DOHH2 (cell line): ENCODE data around the gene C17orf107.

Source experiments
- CTCF ChIP-seq: fragments of 200-600 bp; sonication (generic); IDR thresholded peaks from one replicate; pipeline ENCODE4 v1.5.1; 2014; ENCODE audit warnings: antibody characterized with exemption, mild to moderate bottlenecking, low read depth, low read length; ENCODE audit not compliant: poor library complexity, severe bottlenecking
- EZH2phosphoT487 ChIP-seq: fragments of 200-600 bp; sonication (generic); IDR thresholded peaks from 2 replicates; pipeline ENCODE4 v1.6.1; 2017; ENCODE audit warnings: borderline replicate concordance, mild to moderate bottlenecking, antibody characterized with exemption, low read length, moderate library complexity, mixed read lengths

- no peak for TF ChIP-seq CTCF
- TF ChIP-seq EZH2phosphoT487, result no peak
Observed at GRCh38 chr17:4891411-4892410, 7.6 kb upstream of the C17orf107 start.
